Hematopoietic multipotent progenitor cell treated with erythropoietin and hydrocortisone succinate and interleukin-3 and kit ligand, for 8 days (in vitro differentiated cells): ENCODE results near the gene CFLAR.
"Not testable (repeated sequence)": the region's sequence is repeated elsewhere in the genome, so short reads cannot be mapped to it uniquely, and the experiment has no call there.

Experiments
- DNase-seq: peaks from one replicate; pipeline ENCODE4 v3.0.0-alpha.2; 2015

Gene CFLAR

DNA sequence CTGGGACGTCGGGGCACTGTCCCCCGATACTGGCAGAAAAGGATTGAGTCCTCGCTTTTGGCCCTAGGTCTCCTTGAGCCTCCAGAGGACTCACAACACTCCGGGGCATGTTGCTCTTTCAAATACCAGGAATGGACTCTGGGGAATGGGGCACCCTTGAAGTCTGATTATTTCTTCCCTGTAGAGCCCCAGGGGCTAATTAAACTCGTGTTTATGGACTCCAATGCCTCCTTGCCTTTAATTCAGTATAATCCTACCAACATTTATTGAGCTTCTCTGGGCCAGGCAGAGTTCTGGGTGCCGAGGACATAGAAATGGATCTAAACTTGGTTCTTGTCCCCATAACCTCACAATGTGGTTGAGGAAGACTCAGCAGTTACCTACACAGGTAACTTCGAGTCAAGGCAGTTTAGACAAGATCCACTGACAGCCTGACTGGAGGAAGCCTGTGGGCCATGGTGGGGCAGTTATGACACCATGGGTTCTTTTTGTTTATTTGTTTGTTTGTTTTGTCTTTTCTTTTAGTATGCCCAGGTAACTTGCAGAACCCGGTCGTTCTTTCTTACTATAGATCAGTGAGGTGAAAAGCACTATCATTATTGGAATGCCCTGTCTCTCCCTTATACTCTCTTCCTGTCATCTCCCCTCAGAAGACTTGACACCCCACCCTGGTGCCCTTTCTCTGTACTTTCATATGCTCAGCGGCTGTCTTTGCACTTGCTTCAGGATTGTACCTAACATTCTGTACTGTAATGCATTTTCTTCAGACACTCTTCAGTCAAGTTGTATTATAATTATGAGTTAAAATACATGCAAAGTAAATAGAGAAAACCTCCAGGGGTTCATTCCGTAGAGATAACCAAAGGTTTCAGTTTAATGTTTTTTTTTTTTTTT is 3.2 kb downstream of the CFLAR start:
- DNase-seq = peak; percentile 83

DNA sequence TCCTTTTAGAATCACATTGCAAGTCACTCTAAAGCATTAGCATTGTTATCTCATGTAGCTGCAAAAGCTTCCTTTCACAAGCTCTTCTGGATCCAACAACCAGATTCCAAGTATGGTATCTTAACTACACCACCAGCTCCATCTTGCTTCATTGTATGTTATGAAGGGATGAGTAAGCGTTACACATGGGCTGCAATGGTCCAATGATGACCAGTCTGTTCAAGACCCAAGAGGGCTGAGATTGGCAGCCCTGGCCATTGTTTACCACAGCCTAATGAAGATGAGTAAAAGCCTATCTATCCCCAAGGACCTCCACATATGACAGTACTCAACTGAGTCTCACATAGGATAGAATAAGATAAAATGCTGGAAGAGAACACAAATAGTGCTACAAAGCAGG is 6.3 kb downstream of the CFLAR start:
- peak; percentile 53 for DNase-seq

DNA sequence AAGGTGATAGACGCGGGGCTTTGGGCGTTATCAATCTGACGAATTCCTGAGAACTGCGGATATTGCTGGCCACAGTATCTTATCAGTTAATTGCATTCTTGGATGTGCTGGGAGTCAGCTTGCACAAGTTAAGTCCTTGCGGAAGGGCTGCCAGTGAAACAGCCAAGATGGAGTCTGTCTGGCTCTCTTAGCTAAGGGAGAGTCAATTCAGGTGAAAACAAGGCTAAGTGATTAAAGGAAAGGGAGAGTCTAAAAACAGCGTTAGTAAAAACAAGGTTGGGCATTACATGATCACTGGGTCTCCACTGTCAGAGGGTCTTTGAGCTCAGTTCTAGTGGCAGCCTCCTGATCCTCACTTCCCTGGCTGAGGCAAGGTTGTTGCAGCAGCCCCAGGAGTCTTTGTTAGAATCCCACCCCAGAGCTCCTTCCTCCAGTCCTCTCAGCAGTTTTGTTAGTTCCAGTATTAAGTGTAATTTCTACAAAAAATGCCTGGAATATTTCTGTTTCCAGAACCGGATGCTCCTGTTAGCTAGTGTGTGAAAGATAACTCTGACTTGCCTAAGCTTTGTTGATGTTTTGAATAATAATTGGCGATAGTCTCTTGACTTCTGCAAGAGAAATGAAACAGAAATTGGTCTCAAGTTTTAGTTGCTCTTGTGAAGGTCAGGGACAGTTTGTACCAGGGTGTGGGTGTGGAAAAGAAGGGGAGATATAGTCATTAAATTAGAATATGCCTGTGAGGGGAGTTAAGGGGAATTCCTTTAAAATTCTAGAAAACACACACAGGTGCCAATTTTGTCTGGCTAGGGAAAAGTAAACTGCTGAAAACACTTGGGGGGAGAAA is 10.6 kb downstream of the CFLAR start:
- DNase-seq = peak; percentile 77

DNA sequence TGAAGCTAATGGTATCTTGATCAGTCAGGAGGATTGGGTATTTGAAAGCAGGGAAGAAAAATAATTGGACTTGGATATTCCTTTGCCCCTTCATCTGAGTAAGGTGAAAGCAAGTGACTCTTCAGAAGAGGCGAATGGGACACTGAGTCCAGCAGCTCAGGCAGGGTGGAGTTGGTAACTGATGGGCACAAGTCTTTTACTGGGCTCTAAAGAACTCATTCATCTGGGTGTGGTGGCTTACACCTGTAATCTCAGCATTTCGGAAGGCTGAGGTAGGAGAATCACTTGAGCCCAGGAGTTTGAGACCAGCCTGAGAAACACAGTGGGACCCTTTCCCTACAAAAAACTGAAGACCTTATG is 11.2 kb downstream of the CFLAR start:
- peak; percentile 52 for DNase-seq

DNA sequence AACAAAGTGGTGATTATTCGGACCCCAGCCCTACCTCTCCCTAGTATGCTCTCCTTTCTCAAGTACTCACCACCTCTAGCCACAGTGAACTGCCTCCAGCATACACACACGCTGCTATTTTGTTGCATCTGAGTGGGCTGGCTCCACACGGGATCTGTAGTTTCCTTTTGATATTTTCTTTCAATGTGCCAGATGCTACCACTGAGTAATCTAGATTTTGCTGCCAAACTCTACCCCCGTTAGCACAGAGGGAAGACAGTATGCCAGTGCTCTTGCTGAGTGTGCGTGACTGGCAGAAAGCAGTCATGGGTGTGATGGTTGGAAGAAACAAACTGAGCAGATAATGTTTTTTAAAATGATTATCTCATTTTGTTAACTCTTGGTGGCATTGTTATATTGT is 11.6 kb downstream of the CFLAR start:
- DNase-seq = peak; percentile 89

DNA sequence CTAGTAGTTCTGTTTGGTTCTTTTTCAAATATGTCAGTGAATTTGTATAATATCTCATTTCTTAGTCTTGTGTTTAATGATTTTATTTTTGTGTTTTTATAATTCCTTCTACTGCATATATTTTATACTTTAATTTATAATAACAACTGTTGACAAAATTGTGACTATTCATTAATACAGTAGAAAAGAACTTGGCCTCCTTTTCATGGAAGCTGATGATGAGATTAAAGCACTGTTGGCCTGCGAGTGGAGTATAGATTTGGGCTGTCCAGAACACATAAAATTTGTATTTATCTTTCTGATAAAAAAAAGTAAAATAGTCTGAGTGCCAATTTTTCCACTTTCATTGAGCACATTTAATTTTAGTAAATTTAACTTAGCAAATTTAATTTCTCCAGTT is 12.1 kb downstream of the CFLAR start:
- peak; percentile 56 for DNase-seq

DNA sequence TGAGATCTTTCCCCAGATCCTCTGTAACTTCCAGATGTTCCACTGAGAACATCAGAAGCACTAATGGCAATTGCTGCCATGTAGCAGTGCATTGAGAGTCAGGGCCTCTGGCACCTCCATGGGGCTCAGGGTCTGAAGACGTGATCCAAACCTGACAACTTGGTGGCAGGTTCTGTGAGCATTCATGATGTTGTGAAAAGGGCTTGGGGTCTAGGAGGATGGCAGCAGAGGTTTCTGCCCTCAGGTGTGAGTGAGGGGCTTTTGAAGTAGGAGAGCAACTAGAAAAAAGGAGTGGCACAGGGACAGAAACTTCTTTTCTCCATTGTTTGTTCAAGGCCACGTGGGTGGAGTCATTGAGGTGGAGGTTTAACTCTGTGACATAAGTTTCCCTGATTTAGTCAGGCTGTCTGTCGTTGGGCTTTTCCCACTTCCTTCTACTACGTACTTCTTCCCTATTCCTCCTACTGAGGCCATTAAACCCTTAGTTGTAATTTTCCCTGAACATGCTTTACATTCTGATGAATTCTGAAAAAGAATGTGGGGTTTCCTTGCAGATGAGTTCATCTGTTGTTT is 13.1 kb downstream of the CFLAR start:
- peak; percentile 46 for DNase-seq

DNA sequence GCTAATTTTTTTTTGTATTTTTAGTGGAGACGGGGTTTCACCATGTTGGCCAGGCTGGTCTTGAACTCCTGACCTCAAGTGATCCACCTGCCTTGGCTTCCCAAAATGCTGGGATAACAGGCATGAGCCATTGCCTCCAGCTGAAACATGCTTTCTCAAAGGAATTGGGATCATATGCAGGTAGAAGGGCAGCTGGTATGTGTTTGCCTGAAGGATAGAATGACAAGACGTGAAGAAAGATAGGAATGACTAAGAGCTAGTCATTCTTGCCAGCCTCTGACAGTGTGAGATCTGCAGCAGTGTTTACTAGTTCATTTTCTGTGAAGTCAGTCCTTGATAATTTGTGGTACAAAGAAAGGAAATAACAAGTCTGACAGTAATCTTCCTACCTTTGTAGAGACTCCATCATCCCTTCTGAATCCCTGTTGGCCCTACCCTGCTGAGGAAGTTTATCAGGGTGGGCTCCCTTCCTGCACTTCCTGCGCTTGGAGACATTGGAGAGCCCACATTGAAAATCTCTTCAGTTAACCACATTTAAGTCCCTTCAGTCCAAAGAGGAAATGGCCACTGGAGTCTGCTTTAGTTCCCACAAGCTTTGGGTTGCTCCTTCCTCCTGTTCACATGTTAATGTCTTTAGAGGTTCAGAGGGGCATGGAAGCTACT is 14.7 kb downstream of the CFLAR start:
- peak; percentile 71 for DNase-seq

DNA sequence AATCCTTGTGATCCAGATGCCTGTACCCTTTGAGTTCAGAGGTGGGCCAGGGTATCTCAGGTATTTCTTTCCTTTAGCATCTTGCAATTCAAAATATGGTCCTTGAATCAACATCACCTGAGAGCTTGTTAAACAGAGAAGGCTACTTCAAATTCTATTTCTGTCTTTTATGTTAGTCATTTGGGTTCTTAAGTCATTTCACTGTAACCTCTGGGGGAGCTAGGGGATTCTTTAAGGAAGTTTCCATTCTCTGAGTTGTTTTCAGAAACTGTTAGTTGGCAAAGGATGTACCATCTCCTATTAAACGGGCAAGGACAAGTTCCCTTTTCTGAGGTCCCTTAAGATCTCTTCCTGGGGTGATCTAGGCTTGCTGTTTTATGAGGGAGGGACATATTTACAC is 16.6 kb downstream of the CFLAR start:
- no peak for DNase-seq

DNA sequence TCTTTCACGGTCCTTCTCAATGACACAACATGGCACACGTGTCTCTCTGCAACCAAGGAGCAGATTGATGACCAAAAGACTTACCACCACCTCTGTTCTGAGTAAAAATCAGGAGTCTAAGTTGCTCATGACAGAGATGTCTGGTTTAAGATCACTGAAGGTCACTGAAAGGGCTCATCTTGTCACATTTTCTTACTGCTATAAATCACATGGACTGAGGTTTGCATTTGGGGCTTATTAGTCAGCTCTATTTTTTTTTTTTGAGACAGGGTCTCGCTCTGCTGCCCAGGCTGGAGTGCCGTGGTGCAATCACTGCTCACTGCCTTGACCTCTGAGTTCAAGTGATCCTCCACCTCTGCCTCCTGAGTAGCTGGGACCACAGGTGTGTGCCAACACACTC is 19.4 kb downstream of the CFLAR start:
- DNase-seq = no peak

DNA sequence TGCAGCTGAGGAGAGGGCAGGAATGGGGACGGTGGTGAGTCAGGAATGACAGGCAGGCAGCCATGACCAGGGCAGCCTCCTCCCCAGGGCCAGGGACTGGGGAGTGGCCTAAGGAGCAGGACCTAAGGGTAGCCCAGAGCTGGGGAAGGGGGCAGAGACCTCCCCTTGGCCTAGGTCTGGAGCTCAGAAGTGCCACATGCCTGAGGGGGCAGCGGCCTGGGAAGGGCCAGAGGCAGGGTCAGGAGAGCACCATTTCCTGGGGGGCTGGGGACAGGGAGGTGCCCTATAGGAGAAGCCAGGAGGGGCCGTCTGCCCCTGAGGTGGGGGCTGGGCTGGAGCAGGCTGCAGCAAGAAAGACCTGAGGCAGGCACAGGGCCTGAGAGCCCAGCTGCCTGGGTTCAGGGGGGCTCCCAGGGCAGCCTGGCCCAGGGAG is 20.9 kb downstream of the CFLAR start:
- DNase-seq = no peak

DNA sequence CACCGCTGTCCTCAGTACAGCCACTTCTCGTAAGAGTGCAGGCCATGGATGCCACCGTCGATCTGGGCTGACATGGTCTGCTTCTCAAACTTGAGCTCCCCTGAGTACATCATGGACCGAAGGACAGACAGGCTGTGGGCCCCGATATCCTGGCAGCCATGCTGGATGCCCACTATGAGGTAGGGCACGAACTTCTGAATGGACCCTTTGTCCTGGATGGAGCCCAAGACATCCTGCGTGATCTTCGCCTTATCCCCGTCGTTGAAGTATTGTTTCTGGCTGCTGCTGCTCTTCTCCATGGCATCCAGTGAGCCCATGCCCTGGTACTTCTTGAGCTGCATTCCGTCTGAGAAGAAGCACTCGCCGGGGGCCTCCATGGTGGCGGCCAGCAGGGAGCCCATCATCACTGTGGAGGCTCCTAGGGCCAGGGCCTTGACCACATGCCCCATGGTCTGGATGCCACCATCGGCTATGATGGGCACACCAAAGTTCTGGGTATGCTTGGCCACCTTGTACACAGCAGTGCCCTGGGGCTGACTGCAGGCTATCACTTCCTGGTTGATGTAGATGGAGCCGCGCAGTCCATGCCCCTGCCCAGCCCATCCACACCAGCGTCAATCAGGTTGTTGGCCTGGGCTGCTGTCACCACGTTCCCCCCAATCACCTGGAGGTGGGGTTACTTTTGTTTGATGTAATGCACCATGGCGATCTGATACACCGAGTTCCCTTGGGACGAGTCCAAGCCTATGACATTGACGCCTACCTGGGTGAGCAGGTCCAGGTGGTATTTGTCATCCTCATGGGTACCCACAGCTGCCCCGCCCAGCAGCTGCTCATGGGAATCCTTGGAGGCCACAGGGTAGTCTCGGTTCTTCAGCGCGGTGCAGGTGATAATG is 21.8 kb downstream of the CFLAR start:
- DNase-seq = no peak

DNA sequence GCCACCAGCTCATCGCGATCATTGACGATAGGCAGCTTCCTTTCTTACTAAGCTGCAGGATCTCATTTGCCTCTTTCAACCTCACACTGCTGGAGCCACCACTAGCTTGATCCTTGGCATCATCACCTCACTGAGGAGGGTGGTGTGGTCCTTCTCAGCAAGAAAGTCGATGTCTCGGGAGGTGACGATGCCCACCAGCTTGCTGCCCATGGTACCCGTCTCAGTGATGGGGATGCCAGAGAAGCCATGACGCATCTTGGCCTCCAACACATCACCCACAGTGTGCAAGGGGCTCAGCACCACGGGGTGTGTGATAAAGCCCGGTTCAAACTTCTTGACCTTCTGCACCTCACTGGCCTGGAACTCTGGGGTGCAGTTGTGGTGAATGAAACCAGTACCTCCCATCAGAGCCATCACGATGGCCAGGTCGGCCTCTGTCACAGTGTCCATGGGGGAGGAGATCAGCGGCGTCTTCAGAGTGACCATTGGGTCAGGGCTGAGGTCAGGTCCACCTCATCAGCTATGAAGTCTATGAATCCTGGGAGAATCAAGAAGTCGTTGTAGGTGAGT is 22.5 kb downstream of the CFLAR start:
- no peak for DNase-seq

DNA sequence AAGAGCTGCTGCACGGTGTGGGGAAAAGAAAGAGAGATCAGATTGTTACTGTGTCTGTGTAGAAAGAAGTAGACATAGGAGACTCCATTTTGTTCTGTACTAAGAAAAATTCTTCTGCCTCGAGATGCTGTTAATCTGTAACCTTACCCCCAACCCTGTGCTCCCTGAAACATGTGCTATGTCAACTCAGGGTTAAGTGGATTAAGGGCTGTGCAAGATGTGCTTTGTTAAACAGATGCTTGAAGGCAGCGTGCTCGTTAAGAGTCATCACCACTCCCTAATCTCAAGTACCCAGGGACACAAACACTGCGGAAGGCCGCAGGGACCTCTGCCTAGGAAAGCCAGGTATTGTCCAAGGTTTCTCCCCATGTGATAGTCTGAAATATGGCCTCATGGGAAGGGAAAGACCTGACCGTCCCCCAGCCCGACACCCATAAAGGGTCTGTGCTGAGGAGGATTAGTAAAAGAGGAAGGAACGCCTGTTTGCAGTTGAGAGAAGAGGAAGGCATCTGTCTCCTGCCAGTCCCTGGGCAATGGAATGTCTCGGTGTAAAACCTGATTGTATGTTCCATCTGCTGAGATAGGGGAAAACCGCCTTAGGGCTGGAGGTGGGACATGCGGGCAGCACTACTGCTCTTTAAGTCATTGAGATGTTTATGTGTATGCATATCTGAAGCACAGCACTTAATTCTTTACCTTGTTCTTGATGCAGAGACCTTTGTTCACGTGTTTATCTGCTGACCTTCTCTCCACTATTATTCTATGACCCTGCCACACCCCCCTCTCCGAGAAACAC is 23.2 kb downstream of the CFLAR start:
- DNase-seq = not testable (repeated sequence)

DNA sequence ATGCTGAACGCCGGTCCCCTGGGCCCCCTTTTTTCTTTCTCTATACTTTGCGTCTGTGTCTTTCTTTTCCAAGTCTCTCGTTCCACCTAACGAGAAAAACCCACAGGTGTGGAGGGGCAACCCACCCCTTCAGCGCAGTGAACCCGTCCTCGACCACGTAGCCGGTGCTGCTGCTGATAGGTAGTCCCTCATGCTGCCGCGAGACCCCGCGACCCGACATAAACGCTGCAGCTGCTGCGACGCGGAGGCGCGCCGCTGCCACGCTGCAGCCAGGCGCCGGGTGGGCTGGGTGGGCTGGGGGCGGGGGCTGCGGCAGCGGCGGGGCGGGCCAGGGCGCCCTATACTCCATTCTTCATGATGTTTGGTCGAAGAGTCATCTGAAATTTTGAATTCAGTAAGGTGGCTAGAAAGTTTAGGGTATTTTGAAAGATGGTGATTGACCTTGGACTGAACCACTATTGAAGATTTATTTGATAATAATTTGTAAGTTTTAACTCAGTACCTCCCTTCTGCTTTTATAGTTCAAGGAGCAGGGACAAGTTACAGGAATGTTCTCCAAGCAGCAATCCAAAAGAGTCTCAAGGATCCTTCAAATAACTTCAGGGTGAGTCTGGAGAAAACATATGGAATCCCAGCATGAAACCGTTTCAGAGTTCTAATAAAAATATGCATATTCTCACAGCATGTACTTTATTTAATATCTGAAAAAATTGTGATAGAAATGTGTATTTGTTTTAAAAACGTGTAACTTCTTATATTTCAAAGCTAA is 24.1 kb downstream of the CFLAR start:
- DNase-seq = no peak

DNA sequence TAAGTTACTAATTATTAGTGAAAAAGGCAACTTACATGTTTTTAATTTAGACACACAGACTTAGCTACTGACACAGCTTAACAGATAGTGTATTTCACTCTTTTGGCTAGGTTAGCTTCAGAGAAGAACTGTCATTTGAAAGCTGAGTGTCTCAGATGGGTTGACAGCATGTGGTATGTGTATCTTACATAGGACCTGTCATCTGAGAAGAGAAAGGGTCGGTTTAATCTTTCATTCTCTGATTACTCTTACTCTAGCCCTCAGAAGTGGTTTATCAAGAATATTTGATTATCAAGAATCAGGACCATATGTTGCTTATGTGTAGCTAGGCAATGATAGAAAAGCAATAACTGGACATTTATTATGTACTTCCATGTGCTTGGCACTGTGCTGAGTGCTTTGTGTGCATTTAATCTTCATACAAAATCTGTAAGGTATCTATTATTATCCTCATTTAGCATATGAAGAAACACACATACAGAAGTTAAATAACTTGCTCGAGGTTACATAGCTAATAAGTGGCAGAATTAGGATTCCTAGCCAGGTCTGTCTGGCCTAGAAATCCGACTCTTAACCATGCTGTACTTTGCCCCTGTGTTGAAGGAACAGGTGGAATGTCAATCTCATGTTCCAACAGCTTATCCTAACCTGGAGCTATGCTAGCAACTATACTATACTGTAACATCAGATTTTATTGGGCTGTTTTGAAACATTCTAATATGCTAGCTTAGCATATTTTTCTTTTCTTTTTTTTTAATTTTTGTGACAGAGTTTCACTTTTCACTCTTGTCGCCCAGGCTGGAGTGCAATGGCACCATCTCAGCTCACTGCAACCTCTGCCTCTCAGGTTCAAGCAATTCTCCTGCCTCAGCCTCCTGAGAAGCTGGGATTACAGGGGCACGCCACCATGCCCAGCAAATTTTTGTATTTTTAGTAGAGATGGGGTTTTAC is 28.4 kb downstream of the CFLAR start:
- DNase-seq = no peak

DNA sequence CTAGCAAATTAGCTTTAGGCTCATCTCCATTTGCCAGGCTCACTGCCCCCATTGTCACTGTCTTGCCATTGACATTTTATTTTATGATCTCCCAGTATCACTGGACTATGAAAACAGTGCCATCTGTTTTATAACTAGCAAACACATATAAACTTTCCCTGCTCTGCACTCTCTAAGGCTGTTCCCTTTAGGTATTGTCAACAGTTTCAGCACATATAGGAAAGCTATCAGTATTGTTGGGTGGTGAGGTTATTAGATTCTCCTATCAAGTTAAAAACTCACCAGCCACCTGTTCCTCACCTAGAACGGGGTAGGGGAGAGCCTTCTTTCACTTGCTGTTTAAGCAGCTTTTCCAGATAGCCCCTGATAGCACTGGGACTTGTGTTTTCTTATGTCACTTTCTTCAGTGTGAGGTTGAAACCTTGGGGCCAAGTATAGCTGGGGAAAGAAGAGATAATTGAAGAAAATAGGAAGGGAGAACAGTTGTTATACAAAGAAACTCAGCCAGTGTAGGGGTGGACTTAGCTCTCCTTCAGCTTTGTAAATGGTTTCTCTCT is 32.5 kb downstream of the CFLAR start:
- no peak for DNase-seq

DNA sequence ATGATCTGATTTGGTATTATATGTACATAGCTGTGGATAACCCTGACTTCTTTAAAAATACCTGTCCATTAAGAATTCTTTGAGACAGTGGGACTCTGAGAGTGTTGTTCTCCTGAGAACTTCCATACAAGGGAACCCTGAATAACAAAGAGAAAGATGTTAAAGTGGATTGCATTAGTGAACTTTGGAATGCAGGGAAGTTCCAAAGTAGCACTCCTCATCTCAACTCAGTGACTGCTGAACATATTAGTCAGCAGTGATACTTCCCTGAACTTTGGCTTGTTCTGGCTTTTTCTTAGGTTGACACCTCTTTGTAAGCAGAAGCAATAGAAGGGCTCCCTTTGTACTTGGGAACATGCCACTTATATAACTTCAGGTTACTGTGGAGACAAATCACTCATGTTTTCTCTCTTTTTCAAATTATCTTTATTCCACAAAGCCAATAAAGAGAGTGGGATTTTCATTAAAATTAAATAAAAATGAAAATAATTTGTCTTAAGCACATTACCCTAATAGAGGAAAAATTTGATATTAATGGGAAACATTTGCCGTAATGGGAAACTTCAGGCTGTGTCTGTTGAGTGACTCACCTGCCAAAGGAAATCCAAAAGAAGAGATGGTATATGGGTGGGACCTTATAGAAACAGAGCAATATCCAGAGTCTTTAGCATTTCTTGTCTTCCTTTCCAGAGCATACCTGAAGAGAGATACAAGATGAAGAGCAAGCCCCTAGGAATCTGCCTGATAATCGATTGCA is 33.3 kb downstream of the CFLAR start:
- no peak for DNase-seq
